HEK293 (cell line): ENCODE results near the gene ZRANB1.

ENCODE experiments used
- CTCF ChIA-PET: fragments of 350-600 bp; formaldehyde crosslinking; extraction: SDS; loops from one replicate; lab custom pipeline; 2021; ENCODE audit warnings: antibody characterized with exemption; lab: Yijun Ruan, JAX
- POLR2A ChIA-PET: fragments of 300-600 bp; formaldehyde crosslinking; extraction: SDS; loops from one replicate; lab custom pipeline; 2020; ENCODE audit warnings: antibody characterized with exemption, inconsistent platforms; lab: Yijun Ruan, JAX
- H3K27ac ChIP-seq: fragments of 200-500 bp; sonication (Bioruptor generic); 2 replicates; pipeline ENCODE4 v1.5.1; 2014; ENCODE audit warnings: low read depth, low read length, control low read depth, inconsistent platforms; ENCODE audit errors: extremely low read depth
- H3K36me3 ChIP-seq, 2 experiments: fragments of 200-500 bp in 1 of 2; sonication (Bioruptor generic) in 1 of 2; 1 replicate in 1 of 2; 2 replicates in 1 of 2; pipeline ENCODE4 v1.5.1; 2014 to 2017; ENCODE audit warnings: inconsistent platforms in 2 of 2, low read length in 2 of 2; ENCODE audit not compliant: control insufficient read depth in 2 of 2, insufficient read depth in 1 of 2
- H3K4me1 ChIP-seq: fragments of 200-500 bp; sonication (Bioruptor generic); 2 replicates; pipeline ENCODE4 v1.5.1; 2014; ENCODE audit warnings: mild to moderate bottlenecking, low read length, inconsistent platforms; ENCODE audit not compliant: control insufficient read depth, insufficient read depth
- H3K4me3 ChIP-seq: 2 replicates; pipeline ENCODE4 v1.5.1; 2011; ENCODE audit warnings: low read depth, mild to moderate bottlenecking, control low read depth, low read length, moderate library complexity
- H3K9me3 ChIP-seq: fragments of 200-500 bp; sonication (Bioruptor generic); 2 replicates; pipeline ENCODE4 v1.5.1; 2014; ENCODE audit warnings: low read depth, low read length, inconsistent platforms; ENCODE audit not compliant: control insufficient read depth, insufficient read depth
- FEZF1 ChIP-seq: fragments of 450-650 bp; formaldehyde crosslinking; IDR thresholded peaks from 2 replicates; pipeline ENCODE4 v1.5.1; 2016; ENCODE audit warnings: missing biosample characterization, missing genetic modification characterization
- GFI1B ChIP-seq: fragments of 450-650 bp; formaldehyde crosslinking; IDR thresholded peaks from 2 replicates; pipeline ENCODE4 v1.5.1; 2016; ENCODE audit warnings: missing biosample characterization, missing genetic modification characterization
- GLIS2 ChIP-seq: fragments of 450-650 bp; formaldehyde crosslinking; IDR thresholded peaks from 2 replicates; pipeline ENCODE4 v1.5.1; 2016; ENCODE audit warnings: missing biosample characterization, missing genetic modification characterization
- KLF7 ChIP-seq: fragments of 450-650 bp; formaldehyde crosslinking; IDR thresholded peaks from 2 replicates; pipeline ENCODE4 v1.5.1; 2016; ENCODE audit warnings: missing biosample characterization, missing genetic modification characterization, borderline replicate concordance
- WT1 ChIP-seq: fragments of 450-650 bp; formaldehyde crosslinking; IDR thresholded peaks from 2 replicates; pipeline ENCODE4 v1.5.1; 2016; ENCODE audit warnings: missing biosample characterization, missing genetic modification characterization
- YY1 ChIP-seq: fragments of 450-650 bp; formaldehyde crosslinking; IDR thresholded peaks from 2 replicates; pipeline ENCODE4 v1.5.1; 2018; ENCODE audit warnings: missing biosample characterization, missing genetic modification characterization
- ZBTB17 ChIP-seq: fragments of 450-650 bp; formaldehyde crosslinking; IDR thresholded peaks from 2 replicates; pipeline ENCODE4 v1.5.1; 2016; ENCODE audit warnings: missing biosample characterization, missing genetic modification characterization
- ZIC2 ChIP-seq: fragments of 450-650 bp; formaldehyde crosslinking; IDR thresholded peaks from 2 replicates; pipeline ENCODE4 v1.5.1; 2016; ENCODE audit warnings: missing biosample characterization, missing genetic modification characterization
- ZNF114 ChIP-seq: fragments of 450-650 bp; formaldehyde crosslinking; IDR thresholded peaks from 2 replicates; pipeline ENCODE4 v1.5.0; 2017; ENCODE audit warnings: missing biosample characterization, missing genetic modification characterization
- ZNF132 ChIP-seq: fragments of 450-650 bp; formaldehyde crosslinking; IDR thresholded peaks from 2 replicates; pipeline ENCODE4 v1.5.1; 2017; ENCODE audit warnings: missing biosample characterization, missing genetic modification characterization, borderline replicate concordance
- ZNF184 ChIP-seq: fragments of 450-650 bp; IDR thresholded peaks from 2 replicates; pipeline ENCODE4 v1.5.1; 2018; ENCODE audit warnings: missing biosample characterization, mild to moderate bottlenecking, missing genetic modification characterization
- ZNF324 ChIP-seq: fragments of 450-650 bp; formaldehyde crosslinking; IDR thresholded peaks from 2 replicates; pipeline ENCODE4 v1.5.1; 2016; ENCODE audit warnings: missing biosample characterization, missing genetic modification characterization
- ZNF354C ChIP-seq: fragments of 450-650 bp; formaldehyde crosslinking; IDR thresholded peaks from 2 replicates; pipeline ENCODE4 v1.5.1; 2016; ENCODE audit warnings: missing biosample characterization, missing genetic modification characterization, low read depth, borderline replicate concordance
- ZNF394 ChIP-seq: fragments of 450-650 bp; formaldehyde crosslinking; IDR thresholded peaks from 2 replicates; pipeline ENCODE4 v1.5.1; 2016; ENCODE audit warnings: missing biosample characterization, missing genetic modification characterization, mild to moderate bottlenecking, moderate library complexity, borderline replicate concordance
- ZNF610 ChIP-seq: fragments of 450-650 bp; formaldehyde crosslinking; IDR thresholded peaks from 2 replicates; pipeline ENCODE4 v1.5.1; 2016; ENCODE audit warnings: missing biosample characterization, missing genetic modification characterization, borderline replicate concordance
- ZNF660 ChIP-seq: fragments of 450-650 bp; IDR thresholded peaks from 2 replicates; pipeline ENCODE4 v1.5.1; 2018; ENCODE audit warnings: missing biosample characterization, mild to moderate bottlenecking, missing genetic modification characterization
- ZNF664 ChIP-seq: fragments of 450-650 bp; formaldehyde crosslinking; IDR thresholded peaks from 2 replicates; pipeline ENCODE4 v1.5.1; 2016; ENCODE audit warnings: missing biosample characterization, missing genetic modification characterization
- TF ChIP-seq, protein P1 (sequence below): fragments of 450-650 bp; formaldehyde crosslinking; IDR thresholded peaks from 2 replicates; pipeline ENCODE4 v1.5.1; 2016; ENCODE audit warnings: missing biosample characterization, missing genetic modification characterization
- TF ChIP-seq, protein P2 (sequence below): fragments of 450-650 bp; IDR thresholded peaks from 2 replicates; pipeline ENCODE4 v1.5.1; 2018; ENCODE audit warnings: missing biosample characterization, missing genetic modification characterization
- TF ChIP-seq, protein P3 (sequence below): fragments of 450-650 bp; formaldehyde crosslinking; IDR thresholded peaks from 2 replicates; pipeline ENCODE4 v1.5.1; 2016; ENCODE audit warnings: missing biosample characterization, missing genetic modification characterization
- TF ChIP-seq, protein P4 (sequence below): fragments of 450-650 bp; formaldehyde crosslinking; IDR thresholded peaks from 2 replicates; pipeline ENCODE4 v1.5.1; 2017; ENCODE audit warnings: missing biosample characterization, missing genetic modification characterization
- TF ChIP-seq, protein P5 (sequence below): fragments of 450-650 bp; formaldehyde crosslinking; IDR thresholded peaks from 2 replicates; pipeline ENCODE4; 2016; ENCODE audit warnings: missing biosample characterization, missing genetic modification characterization
- TF ChIP-seq, protein P6 (sequence below): fragments of 450-650 bp; formaldehyde crosslinking; IDR thresholded peaks from 2 replicates; pipeline ENCODE4 v1.5.1; 2016; ENCODE audit warnings: missing biosample characterization, missing genetic modification characterization

ZRANB1 gene

DNA sequence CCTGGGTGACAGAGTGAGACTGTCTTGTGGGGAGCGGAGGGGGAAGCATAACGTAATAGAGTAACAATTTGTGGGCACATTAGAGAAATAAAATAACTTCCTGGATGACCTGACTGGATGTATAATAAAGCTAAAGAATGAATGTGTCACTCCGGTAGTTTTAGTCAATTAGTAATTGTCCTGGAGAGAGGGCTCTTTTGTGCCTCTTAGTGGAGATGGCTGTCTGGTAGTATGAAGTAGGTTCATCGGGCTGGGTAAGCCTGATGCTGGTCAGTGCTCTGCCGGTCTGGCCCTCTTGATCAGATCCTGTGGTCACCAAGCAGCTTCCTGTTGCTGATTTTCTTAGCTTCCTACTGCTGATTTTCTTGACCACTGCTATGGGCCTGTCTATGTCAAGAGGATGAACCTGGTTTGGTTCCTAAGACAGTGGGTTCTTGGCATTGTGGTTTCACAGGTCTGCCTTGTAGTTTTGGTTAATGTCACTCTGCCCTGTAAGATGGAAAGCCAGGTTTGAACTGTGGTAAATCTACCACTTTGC is 34.1 kb downstream of the ZRANB1 start:
- H3K36me3 ChIP-seq = peaks cover 28 to 39% of the 10 kb centered on the region in 2 experiments
- H3K9me3 ChIP-seq = no peaks in the 10 kb centered on the region
- ChIA-PET CTCF (no interaction called here), POLR2A (no interaction called here)
- no peak for TF ChIP-seq ZNF664 (tag by site-specific recombination)
- no peak for TF ChIP-seq ZNF610 (tag by site-specific recombination)
- no peak for TF ChIP-seq YY1 (tag by site-specific recombination)
- no peak for TF ChIP-seq ZNF132
- no peak for TF ChIP-seq KLF7
- no peak for TF ChIP-seq ZNF324 (tag by site-specific recombination)
- TF ChIP-seq, protein P1, sequence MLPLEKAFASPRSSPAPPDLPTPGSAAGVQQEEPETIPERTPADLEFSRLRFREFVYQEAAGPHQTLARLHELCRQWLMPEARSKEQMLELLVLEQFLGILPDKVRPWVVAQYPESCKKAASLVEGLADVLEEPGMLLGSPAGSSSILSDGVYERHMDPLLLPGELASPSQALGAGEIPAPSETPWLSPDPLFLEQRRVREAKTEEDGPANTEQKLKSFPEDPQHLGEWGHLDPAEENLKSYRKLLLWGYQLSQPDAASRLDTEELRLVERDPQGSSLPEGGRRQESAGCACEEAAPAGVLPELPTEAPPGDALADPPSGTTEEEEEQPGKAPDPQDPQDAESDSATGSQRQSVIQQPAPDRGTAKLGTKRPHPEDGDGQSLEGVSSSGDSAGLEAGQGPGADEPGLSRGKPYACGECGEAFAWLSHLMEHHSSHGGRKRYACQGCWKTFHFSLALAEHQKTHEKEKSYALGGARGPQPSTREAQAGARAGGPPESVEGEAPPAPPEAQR (tag by site-specific recombination) = no peak
- no peak for TF ChIP-seq ZNF184
- TF ChIP-seq, protein P2, sequence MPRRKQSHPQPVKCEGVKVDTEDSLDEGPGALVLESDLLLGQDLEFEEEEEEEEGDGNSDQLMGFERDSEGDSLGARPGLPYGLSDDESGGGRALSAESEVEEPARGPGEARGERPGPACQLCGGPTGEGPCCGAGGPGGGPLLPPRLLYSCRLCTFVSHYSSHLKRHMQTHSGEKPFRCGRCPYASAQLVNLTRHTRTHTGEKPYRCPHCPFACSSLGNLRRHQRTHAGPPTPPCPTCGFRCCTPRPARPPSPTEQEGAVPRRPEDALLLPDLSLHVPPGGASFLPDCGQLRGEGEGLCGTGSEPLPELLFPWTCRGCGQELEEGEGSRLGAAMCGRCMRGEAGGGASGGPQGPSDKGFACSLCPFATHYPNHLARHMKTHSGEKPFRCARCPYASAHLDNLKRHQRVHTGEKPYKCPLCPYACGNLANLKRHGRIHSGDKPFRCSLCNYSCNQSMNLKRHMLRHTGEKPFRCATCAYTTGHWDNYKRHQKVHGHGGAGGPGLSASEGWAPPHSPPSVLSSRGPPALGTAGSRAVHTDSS (tag by site-specific recombination) = no peak
- no peak for TF ChIP-seq GFI1B (tag by site-specific recombination)
- no peak for TF ChIP-seq WT1
- peaks cover 8% of the 10 kb centered on the region; the same call in 1 of the 2 replicates for H3K4me1 ChIP-seq
- H3K4me3 ChIP-seq = no peak overlapping the region
- H3K27ac ChIP-seq = no peak overlapping the region

DNA sequence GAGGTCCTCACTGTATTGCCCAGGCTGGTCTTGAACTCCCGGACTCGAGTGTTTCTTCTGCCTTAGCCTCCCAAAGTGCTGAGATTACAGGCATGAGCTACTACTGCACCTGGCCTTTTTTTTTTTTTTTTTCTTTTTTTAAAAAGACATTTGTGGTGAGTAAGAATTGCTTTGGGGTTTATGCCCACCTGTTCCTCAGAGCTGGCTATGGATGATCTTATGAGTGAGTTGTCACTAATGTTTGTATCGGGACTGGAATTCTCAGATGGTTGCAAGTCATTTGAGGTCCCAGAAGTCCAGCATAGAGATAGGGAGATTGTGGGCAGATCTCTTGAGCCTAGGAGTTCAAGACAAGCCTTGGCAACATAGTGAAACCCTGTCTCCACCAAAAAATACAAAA is 35.2 kb downstream of the ZRANB1 start:
- Histone ChIP-seq H3K36me3 (peaks cover 36 to 40% of the 10 kb centered on the region in 2 experiments), H3K4me3 (no peak overlapping the region), H3K27ac (no peak overlapping the region), H3K4me1 (peaks cover 8% of the 10 kb centered on the region; the same call in 1 of the 2 replicates), H3K9me3 (no peaks in the 10 kb centered on the region)
- TF ChIP-seq, protein P3, sequence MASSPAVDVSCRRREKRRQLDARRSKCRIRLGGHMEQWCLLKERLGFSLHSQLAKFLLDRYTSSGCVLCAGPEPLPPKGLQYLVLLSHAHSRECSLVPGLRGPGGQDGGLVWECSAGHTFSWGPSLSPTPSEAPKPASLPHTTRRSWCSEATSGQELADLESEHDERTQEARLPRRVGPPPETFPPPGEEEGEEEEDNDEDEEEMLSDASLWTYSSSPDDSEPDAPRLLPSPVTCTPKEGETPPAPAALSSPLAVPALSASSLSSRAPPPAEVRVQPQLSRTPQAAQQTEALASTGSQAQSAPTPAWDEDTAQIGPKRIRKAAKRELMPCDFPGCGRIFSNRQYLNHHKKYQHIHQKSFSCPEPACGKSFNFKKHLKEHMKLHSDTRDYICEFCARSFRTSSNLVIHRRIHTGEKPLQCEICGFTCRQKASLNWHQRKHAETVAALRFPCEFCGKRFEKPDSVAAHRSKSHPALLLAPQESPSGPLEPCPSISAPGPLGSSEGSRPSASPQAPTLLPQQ (tag by site-specific recombination) = no peak
- TF ChIP-seq, protein P4, sequence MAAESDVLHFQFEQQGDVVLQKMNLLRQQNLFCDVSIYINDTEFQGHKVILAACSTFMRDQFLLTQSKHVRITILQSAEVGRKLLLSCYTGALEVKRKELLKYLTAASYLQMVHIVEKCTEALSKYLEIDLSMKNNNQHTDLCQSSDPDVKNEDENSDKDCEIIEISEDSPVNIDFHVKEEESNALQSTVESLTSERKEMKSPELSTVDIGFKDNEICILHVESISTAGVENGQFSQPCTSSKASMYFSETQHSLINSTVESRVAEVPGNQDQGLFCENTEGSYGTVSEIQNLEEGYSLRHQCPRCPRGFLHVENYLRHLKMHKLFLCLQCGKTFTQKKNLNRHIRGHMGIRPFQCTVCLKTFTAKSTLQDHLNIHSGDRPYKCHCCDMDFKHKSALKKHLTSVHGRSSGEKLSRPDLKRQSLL (tag by site-specific recombination) = no peak
- POLR2A ChIA-PET = no interaction called here
- CTCF ChIA-PET = interaction anchor here (0.6 kb wide), 1 partner anchor 172 kb away, joined by 5 read pairs; no protein-coding TSS in a partner anchor

DNA sequence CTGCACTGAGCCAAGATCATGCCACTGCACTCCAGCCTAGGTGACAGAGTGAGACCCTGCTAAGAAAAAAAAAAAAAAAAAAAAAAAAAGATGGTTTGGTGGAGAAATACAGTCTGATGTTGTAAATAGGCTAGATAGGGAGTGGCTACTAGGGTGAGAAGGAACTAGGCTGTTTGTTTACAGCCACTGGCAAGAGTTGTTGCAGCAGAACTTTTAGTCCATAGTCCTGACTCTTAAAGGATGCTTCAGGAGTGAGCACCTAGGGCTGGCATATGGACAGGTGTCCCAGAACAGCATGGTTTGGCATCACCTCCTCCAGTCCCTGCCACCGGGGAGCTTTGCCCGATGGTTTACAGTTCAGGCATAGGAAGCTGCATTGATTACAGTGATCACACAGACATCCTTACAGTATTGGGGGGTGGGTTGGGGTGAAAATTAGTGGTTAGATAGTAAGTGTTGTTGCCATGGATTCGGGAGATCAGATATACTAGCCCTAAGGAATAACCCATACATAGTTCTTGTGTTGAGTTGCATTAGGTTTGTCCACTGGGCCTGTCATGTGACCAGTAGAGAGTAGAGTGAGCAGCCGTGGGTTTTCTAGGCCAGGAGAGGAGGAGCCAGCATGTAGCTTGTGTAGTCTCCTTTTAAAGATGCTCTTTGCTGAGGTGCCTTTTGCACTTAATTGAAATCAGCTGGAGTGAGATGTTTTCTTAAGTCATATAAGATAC is 35.9 kb downstream of the ZRANB1 start:
- POLR2A ChIA-PET = no interaction called here
- no peak overlapping the region for H3K27ac ChIP-seq
- H3K9me3 ChIP-seq = no peaks in the 10 kb centered on the region
- peaks cover 8% of the 10 kb centered on the region; the same call in 1 of the 2 replicates for H3K4me1 ChIP-seq
- no peak overlapping the region for H3K4me3 ChIP-seq
- CTCF ChIA-PET = interaction anchor here (0.6 to 1.5 kb wide), 2 partner anchors 15 to 158 kb away, joined by 4 to 5 read pairs; no protein-coding TSS in a partner anchor
- H3K36me3 ChIP-seq = peaks cover 42 to 43% of the 10 kb centered on the region in 2 experiments
- TF ChIP-seq ZNF354C (tag by site-specific recombination) = no peak
- TF ChIP-seq, protein P5, sequence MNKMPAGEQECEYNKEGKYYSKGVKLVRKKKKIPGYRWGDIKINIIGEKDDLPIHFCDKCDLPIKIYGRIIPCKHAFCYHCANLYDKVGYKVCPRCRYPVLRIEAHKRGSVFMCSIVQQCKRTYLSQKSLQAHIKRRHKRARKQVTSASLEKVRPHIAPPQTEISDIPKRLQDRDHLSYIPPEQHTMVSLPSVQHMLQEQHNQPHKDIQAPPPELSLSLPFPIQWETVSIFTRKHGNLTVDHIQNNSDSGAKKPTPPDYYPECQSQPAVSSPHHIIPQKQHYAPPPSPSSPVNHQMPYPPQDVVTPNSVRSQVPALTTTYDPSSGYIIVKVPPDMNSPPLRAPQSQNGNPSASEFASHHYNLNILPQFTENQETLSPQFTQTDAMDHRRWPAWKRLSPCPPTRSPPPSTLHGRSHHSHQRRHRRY (tag by site-specific recombination) = no peak
- TF ChIP-seq GLIS2 = no peak
- TF ChIP-seq ZNF660 (tag by site-specific recombination) = no peak
- TF ChIP-seq, protein P6, sequence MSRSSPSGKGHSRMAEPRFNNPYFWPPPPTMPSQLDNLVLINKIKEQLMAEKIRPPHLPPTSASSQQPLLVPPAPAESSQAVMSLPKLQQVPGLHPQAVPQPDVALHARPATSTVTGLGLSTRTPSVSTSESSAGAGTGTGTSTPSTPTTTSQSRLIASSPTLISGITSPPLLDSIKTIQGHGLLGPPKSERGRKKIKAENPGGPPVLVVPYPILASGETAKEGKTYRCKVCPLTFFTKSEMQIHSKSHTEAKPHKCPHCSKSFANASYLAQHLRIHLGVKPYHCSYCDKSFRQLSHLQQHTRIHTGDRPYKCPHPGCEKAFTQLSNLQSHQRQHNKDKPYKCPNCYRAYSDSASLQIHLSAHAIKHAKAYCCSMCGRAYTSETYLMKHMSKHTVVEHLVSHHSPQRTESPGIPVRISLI = peak; percentile 32; the same call in 1 of the 2 replicates
- no peak for TF ChIP-seq ZNF114
- TF ChIP-seq FEZF1 (tag by site-specific recombination) = no peak
- no peak for TF ChIP-seq ZIC2
- no peak for TF ChIP-seq ZNF394
- 0 out of 2 replicates have a peak, but pooled peaks have one; percentile 14 for TF ChIP-seq ZBTB17 (tag by site-specific recombination)
